LNCAP (cell line): ENCODE data around the gene GSTP1.

Experiments
- TF ChIP-seq, protein P1 (sequence below): fragments of 450-650 bp; IDR thresholded peaks from 2 replicates; pipeline ENCODE4 v1.5.1; 2017; ENCODE audit warnings: mild to moderate bottlenecking

The GSTP1 gene

DNA sequence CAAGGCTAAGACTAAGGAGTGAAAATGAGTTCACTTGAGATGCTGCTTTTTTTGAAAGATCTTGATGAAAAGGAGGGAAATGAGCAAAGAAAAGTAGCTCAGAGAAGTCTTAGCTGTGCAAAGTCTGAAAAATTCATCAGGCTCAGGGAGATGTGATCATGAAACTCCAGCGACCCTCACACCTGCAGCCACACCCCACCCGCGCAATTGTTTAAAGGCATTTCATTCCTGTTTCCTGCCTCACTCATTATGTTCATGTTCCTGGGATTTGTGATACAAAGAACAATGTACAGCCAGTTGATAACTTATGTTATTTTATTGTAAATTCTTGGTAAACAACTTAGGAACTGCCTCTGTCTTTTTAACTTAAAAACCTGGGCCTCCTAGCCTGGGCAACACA, 8.7 kb upstream of the GSTP1 start:
- TF ChIP-seq, protein P1, sequence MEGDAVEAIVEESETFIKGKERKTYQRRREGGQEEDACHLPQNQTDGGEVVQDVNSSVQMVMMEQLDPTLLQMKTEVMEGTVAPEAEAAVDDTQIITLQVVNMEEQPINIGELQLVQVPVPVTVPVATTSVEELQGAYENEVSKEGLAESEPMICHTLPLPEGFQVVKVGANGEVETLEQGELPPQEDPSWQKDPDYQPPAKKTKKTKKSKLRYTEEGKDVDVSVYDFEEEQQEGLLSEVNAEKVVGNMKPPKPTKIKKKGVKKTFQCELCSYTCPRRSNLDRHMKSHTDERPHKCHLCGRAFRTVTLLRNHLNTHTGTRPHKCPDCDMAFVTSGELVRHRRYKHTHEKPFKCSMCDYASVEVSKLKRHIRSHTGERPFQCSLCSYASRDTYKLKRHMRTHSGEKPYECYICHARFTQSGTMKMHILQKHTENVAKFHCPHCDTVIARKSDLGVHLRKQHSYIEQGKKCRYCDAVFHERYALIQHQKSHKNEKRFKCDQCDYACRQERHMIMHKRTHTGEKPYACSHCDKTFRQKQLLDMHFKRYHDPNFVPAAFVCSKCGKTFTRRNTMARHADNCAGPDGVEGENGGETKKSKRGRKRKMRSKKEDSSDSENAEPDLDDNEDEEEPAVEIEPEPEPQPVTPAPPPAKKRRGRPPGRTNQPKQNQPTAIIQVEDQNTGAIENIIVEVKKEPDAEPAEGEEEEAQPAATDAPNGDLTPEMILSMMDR: no peak

DNA sequence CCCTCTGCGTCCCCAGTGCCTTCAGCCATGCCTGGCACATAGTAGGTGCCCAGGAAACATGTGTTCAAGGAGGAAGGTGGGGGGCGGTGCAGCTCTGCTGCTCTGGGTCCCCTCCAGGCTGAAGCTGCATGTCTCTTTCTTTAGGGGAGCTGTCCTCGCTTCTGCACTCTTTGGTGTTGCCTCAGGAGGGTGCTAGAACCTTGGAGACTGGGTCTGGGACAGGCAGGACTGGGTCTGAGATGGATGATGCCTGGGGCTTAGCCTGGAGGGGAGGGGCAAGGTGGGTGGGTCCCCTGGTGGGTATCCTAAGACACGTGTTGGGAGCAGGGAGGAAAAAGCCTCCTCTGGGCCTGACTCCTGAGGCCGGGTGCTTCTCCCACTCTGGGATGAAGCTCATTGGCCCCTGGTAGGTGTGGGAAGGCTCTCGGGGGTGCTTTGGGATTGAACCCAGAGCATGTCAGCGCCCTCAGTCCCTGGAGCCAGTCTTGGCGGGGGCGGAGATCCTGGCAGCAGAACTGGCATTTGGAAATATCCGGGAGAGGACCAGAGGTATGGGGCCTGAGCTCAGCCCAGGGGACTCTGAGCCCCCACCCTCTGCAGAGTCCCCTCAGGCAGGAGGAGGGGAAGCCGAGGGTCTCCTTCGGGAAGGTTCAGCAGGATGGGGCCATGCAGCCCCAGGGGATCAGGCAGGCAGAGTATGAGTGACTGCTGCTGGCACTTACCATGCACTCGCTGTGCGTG, 6.7 kb upstream of the GSTP1 start:
- TF ChIP-seq, protein P1: no peak

DNA sequence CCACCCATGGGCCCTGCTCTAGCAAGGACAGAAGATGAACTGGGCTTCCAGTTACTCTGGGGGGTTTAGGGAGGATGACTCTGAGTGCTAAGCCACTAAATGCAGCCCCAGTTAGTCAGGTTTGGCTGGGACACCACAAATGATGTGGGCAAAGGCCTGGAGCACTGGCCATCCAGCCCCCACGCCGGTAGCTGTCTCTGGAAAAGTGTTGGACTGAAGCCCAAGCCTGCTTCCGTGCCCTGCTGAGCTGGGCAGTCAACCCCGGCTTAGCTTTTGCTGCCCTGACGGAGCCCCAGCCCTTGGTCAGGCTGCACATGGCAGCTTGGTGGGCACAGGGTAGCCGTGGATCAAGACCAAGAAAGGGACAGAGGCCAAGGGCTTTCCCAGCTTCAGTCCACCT, 5.7 kb upstream of the GSTP1 start:
- TF ChIP-seq, protein P1: no peak

DNA sequence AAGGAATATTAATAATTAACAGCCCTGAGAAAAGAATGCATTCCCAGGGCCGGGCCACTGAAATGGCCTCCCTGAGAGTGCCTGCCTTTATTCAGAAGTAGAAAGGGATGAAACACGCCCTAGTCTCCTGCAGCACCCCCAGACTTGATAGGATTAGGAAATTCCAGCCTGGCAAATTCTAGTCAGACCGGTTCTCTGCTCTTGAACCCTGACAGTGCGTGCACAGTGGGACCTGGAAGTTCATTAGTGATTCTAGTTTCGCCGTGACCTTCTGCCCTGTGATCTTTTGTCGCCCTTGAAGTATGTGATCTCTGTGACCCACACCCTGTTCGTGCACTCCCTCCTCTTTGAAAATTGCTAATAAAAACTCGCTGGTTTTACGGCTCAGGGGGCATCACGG, 2.1 kb upstream of the GSTP1 start:
- TF ChIP-seq, protein P1: no peak

DNA sequence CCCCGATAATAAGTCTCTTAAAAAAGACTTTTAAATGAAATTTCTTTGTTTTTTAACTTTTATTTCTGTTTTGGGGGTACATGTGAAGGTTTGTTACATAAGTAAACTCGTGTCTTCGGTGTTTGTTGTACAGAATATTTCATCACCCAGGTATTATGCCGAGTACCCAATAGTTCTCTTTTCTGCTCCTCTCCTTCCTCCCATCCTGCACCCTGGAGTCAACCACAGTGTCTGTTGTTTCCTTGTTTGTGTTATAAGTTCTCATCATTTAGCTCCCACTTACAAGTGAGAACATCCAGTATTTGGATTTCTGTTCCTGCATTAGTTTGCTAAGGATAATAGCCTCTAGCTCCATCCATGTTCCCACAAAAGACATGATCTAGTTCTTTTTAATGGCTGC, 1.6 kb upstream of the GSTP1 start:
- TF ChIP-seq, protein P1: no peak

DNA sequence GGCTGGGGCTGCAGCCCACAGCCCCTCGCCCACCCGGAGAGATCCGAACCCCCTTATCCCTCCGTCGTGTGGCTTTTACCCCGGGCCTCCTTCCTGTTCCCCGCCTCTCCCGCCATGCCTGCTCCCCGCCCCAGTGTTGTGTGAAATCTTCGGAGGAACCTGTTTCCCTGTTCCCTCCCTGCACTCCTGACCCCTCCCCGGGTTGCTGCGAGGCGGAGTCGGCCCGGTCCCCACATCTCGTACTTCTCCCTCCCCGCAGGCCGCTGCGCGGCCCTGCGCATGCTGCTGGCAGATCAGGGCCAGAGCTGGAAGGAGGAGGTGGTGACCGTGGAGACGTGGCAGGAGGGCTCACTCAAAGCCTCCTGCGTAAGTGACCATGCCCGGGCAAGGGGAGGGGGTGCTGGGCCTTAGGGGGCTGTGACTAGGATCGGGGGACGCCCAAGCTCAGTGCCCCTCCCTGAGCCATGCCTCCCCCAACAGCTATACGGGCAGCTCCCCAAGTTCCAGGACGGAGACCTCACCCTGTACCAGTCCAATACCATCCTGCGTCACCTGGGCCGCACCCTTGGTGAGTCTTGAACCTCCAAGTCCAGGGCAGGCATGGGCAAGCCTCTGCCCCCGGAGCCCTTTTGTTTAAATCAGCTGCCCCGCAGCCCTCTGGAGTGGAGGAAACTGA, 731 bp downstream of the GSTP1 start:
- TF ChIP-seq, protein P1: no peak

DNA sequence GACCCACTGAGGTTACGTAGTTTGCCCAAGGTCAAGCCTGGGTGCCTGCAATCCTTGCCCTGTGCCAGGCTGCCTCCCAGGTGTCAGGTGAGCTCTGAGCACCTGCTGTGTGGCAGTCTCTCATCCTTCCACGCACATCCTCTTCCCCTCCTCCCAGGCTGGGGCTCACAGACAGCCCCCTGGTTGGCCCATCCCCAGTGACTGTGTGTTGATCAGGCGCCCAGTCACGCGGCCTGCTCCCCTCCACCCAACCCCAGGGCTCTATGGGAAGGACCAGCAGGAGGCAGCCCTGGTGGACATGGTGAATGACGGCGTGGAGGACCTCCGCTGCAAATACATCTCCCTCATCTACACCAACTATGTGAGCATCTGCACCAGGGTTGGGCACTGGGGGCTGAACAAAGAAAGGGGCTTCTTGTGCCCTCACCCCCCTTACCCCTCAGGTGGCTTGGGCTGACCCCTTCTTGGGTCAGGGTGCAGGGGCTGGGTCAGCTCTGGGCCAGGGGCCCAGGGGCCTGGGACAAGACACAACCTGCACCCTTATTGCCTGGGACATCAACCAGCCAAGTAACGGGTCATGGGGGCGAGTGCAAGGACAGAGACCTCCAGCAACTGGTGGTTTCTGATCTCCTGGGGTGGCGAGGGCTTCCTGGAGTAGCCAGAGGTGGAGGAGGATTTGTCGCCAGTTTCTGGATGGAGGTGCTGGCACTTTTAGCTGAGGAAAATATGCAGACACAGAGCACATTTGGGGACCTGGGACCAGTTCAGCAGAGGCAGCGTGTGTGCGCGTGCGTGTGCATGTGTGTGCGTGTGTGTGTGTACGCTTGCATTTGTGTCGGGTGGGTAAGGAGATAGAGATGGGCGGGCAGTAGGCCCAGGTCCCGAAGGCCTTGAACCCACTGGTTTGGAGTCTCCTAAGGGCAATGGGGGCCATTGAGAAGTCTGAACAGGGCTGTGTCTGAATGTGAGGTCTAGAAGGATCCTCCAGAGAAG, 1.6 kb downstream of the GSTP1 start:
- TF ChIP-seq, protein P1: no peak
